Esophagus squamous epithelium (tissue), 5 donors: Measurements from ENCODE around the gene ARID5B. TPM values are rescaled to one million over a fixed set of nuclear protein-coding genes. Genes with fewer than 3 reads are reported as not detected.
A peak's percentile ranks its signal among the peaks of the same experiment; 100 is the strongest.

ENCODE experiments used
- DNase-seq: peaks from one replicate; lab custom pipeline; 2025; lab: John Stamatoyannopoulos, UW
- H3K27ac ChIP-seq, 4 donors: fragments of 200-600 bp; sonication (generic); one replicate each; pipeline ENCODE4 v1.5.1; 2016 to 2019; ENCODE audit warnings: mild to moderate bottlenecking in 1 of 4
- H3K27me3 ChIP-seq, 4 donors: fragments of 200-600 bp; sonication (generic); 1 replicate in 3 of 4; 2 replicates in 1 of 4; pipeline versions ENCODE4 v1.5.1 to v1.6.0; 2017 to 2021; ENCODE audit warnings: antibody characterized with exemption in 1 of 4
- H3K36me3 ChIP-seq, 3 donors: fragments of 200-600 bp; sonication (generic); one replicate each; pipeline ENCODE4 v1.5.1; 2016 to 2019
- H3K4me1 ChIP-seq, 3 donors: fragments of 200-600 bp; sonication (generic); one replicate each; pipeline ENCODE4 v1.5.1; 2017 to 2019
- H3K4me3 ChIP-seq, 4 donors: fragments of 200-600 bp; sonication (generic); 1 replicate in 3 of 4; 2 replicates in 1 of 4; pipeline ENCODE4 v1.5.1; 2016 to 2019; ENCODE audit warnings: mild to moderate bottlenecking in 2 of 4, moderate library complexity in 1 of 4
- H3K9me3 ChIP-seq, 3 donors: fragments of 200-600 bp; sonication (generic); one replicate each; pipeline ENCODE4 v1.5.1; 2016 to 2019
- POLR2A ChIP-seq, 4 donors: fragments of 450-650 bp; IDR thresholded peaks; one replicate each; pipeline ENCODE4 v1.6.1; 2017; ENCODE audit warnings: antibody characterized with exemption in 4 of 4, mild to moderate bottlenecking in 4 of 4, moderate library complexity in 3 of 4
- WGBS, 2 donors: methylation state at CpG; one replicate each; pipeline ENCODE4 v1.1.5; 2018; 5-methylcytosine and 5-hydroxymethylcytosine counted together
- intact Hi-C: fragments of 100-400 bp; cut with DNase I; formaldehyde crosslinking; loops from one replicate; pipeline ENCODE4 v1.15.0; 2022
- total RNA-seq, 4 donors: library from RNA; depleted of rRNA; stranded (reverse); fragments of >200 nt; gene quantifications; one replicate each; pipeline ENCODE4 v1.1.0, GENCODE V29; 2016
- TF ChIP-seq, protein P1 (sequence below), 6 experiments: fragments of 450-650 bp in 4 of 6; fragments of 200-600 bp in 2 of 6; sonication (generic) in 2 of 6; IDR thresholded peaks; one replicate each; pipeline ENCODE4 v1.5.1; 2016 to 2019; ENCODE audit warnings: antibody characterized with exemption in 6 of 6, mild to moderate bottlenecking in 4 of 6, moderate library complexity in 4 of 6
- donor health status: DM: yes; HTN: yes; CAD: no.

The ARID5B gene
- total RNA-seq, 4 donors from 2014 or later = 18.0 to 38.1 (median 30.2) TPM

DNA sequence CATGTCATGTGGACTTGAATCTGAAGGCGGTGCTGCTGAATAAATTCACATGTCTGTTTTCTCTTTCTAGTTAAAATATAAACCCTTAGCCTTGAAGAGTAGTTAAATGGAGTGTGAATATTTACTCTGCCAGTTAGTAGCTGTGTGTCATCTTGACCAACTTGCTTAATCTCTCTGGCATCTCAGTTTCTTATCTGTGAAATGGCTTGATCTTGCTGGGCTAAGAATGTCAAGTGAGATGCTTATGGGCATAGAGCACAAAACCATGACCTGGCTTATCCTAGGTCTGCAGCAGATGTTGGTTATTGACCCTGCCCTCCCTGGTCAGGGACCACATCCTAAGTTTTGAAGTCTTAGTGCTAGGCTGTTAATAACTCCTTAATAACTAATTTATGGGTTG, 16.6 kb downstream of the ARID5B start:
- Histone ChIP-seq H3K4me3 (no peak overlapping the region), H3K27ac (no peak overlapping the region), H3K9me3 (no peaks in the 10 kb centered on the region), H3K4me1 (peaks cover 0 to 6% (median 0%) of the 10 kb centered on the region in 3 donors), H3K36me3 (peaks cover 0 to 24% (median 0%) of the 10 kb centered on the region in 3 donors), H3K27me3 (no peaks in the 10 kb centered on the region)
- no peak for TF ChIP-seq POLR2A (IDR thresholded peaks at IDR 0.05)
- TF ChIP-seq, protein P1, sequence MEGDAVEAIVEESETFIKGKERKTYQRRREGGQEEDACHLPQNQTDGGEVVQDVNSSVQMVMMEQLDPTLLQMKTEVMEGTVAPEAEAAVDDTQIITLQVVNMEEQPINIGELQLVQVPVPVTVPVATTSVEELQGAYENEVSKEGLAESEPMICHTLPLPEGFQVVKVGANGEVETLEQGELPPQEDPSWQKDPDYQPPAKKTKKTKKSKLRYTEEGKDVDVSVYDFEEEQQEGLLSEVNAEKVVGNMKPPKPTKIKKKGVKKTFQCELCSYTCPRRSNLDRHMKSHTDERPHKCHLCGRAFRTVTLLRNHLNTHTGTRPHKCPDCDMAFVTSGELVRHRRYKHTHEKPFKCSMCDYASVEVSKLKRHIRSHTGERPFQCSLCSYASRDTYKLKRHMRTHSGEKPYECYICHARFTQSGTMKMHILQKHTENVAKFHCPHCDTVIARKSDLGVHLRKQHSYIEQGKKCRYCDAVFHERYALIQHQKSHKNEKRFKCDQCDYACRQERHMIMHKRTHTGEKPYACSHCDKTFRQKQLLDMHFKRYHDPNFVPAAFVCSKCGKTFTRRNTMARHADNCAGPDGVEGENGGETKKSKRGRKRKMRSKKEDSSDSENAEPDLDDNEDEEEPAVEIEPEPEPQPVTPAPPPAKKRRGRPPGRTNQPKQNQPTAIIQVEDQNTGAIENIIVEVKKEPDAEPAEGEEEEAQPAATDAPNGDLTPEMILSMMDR (IDR thresholded peaks at IDR 0.05) = no peak
- WGBS, 2 donors = 100% methylated on average over 1 of the region's 1 CpG
- intact Hi-C loops = no loop called here
- no peak for DNase-seq

- Histone ChIP-seq H3K4me1 (peaks cover 0 to 14% (median 4%) of the 10 kb centered on the region in 3 donors), H3K9me3 (no peaks in the 10 kb centered on the region), H3K27me3 (no peaks in the 10 kb centered on the region), H3K36me3 (peaks cover 0 to 17% (median 0%) of the 10 kb centered on the region in 3 donors), H3K4me3 (no peak overlapping the region), H3K27ac (no peak overlapping the region)
- intact Hi-C loops = no loop called here
- DNase-seq = no peak
- WGBS, 2 donors = 80 to 93% methylated on average over 4 of the region's 4 CpGs
- TF ChIP-seq POLR2A (IDR thresholded peaks at IDR 0.05) = no peak
- TF ChIP-seq, protein P1 (IDR thresholded peaks at IDR 0.05) = no peak
Observed at GRCh38 chr10:61918989-61919388, 17.5 kb downstream of the ARID5B start.

DNA sequence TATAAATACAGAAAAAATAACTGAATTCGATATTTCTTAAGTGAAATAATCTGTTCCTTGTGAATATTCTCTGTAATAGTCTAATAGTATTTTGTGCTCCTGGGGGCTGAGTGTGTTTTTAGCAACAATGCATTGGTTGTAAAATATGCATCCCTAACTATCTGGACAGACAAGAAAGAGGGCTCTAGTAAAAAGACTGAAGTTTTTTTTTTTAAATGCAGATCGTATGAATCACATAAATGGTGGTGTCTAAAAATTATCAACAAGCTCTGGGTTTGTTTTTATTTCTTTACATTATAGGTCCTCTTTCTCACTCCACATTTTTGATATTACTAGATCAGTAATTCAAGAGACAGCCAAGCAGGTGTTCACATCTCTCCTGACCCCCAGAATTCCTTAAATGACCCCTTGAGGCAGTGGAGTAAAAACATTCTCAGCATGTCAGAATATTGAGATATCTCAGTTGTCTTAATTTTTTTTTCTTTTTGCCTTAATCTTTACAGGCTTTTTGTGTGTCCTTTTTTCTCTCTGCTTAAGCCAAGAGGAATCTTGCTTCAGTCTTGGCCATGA, 18.2 kb downstream of the ARID5B start:
- Histone ChIP-seq H3K27me3 (no peaks in the 10 kb centered on the region), H3K27ac (no peak overlapping the region), H3K9me3 (no peaks in the 10 kb centered on the region), H3K36me3 (peaks cover 0 to 11% (median 0%) of the 10 kb centered on the region in 3 donors), H3K4me1 (peaks cover 0 to 22% (median 6%) of the 10 kb centered on the region in 3 donors), H3K4me3 (no peak overlapping the region)
- 72 to 75% methylated on average over 2 of the region's 2 CpGs for WGBS, 2 donors
- TF ChIP-seq, protein P1 (IDR thresholded peaks at IDR 0.05) = no peak
- TF ChIP-seq POLR2A (IDR thresholded peaks at IDR 0.05) = no peak
- DNase-seq = no peak
- intact Hi-C loops = no loop called here

DNA sequence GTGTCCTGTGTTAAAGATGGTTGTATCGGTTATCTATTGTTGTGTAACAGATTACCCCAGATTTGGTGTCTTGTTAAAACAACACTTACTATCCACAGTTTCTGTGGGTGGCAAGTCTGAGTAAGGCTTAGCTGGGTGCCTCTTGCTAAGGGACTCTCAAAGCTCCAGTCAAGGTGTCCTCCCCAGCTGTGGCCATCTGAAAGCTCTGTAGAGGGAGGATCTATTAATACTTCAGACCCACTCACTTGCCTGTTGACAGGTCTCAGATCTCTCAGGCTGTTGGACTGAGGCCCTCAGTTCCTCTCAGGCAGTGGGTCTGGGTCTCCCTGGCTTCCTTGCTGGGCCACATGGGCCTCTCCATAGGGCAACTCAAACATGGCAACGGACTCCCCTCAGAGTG, 19.6 kb downstream of the ARID5B start:
- 96 to 100% methylated on average over 2 of the region's 2 CpGs for WGBS, 2 donors
- H3K27ac ChIP-seq = no peak overlapping the region
- no peak for DNase-seq
- TF ChIP-seq, protein P1 (IDR thresholded peaks at IDR 0.05) = no peak
- no peak for TF ChIP-seq POLR2A (IDR thresholded peaks at IDR 0.05)
- H3K4me1 ChIP-seq = peaks cover 0 to 23% (median 6%) of the 10 kb centered on the region in 3 donors
- H3K9me3 ChIP-seq = no peaks in the 10 kb centered on the region
- intact Hi-C loops = no loop called here
- no peak overlapping the region for H3K4me3 ChIP-seq
- no peaks in the 10 kb centered on the region for H3K27me3 ChIP-seq
- H3K36me3 ChIP-seq = peaks cover 0 to 11% (median 0%) of the 10 kb centered on the region in 3 donors

DNA sequence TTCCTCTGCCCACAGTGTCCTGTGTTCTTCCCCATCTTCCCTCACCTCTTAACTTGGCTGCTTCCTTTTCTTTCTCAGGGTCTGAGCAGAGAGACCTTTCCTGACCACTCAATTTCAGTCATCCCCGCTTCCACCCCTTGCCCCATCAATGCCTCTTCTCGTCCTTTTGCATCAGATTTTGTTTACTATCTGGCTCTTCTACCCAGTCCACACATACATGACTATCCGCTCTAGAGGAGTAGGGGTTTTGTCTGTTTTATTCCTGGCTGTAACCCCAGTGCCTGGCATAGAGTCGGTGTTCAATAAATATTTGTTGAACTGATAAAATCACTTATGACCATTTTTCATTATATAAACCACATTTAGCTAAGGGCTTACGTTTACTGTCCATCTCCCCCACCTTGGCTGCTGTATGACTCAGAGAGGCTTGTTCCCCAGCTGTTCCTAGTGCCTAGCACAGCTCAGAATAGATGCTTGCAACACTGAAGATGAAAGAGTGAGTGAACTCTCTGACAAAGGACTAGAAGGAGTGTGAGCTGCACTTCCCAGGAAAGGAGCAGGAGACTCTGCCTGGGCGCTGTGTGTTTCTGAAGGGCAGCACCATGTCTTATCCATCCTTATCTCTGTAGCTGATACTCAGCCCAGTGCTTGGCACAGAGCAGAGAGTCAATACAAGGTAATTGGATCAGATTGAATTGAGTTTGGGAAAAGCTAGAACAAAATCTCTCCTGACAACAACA, 21.9 kb downstream of the ARID5B start:
- peaks cover 0 to 11% (median 0%) of the 10 kb centered on the region in 3 donors for H3K36me3 ChIP-seq
- no peaks in the 10 kb centered on the region for H3K27me3 ChIP-seq
- 57 to 70% methylated on average over 5 of the region's 6 CpGs for WGBS, 2 donors
- intact Hi-C loops = no loop called here
- H3K4me1 ChIP-seq = peaks cover 0 to 23% (median 6%) of the 10 kb centered on the region in 3 donors
- H3K4me3 ChIP-seq = no peak overlapping the region
- peak overlapping the region in 1 of 4 donors; percentile 39 for H3K27ac ChIP-seq
- TF ChIP-seq POLR2A (IDR thresholded peaks at IDR 0.05) = no peak
- TF ChIP-seq, protein P1 (IDR thresholded peaks at IDR 0.05) = no peak
- no peaks in the 10 kb centered on the region for H3K9me3 ChIP-seq
- no peak for DNase-seq
